Body of pancreas (tissue), 4 donors: ENCODE results near the gene CACNA1G. TPM values are rescaled to one million over a fixed set of nuclear protein-coding genes. Genes with fewer than 3 reads are reported as not detected.

Source experiments
- ATAC-seq: fragments of 150-250 bp; one replicate; pipeline ENCODE4 v1.9.1; 2016
- DNase-seq, 4 donors: peaks; one replicate each; pipeline ENCODE4 v3.0.0-alpha.2; 2019
- H3K27ac ChIP-seq, 4 donors: fragments of 200-600 bp; sonication (generic); 1 replicate in 3 of 4; 2 replicates in 1 of 4; pipeline versions ENCODE4 v1.5.1 to v1.6.1; 2016 to 2019; ENCODE audit warnings: mild to moderate bottlenecking in 1 of 4, mixed read lengths in 1 of 4, moderate library complexity in 1 of 4
- H3K27me3 ChIP-seq, 2 donors: fragments of 200-600 bp; sonication (generic); one replicate each; pipeline ENCODE4 v1.6.0; 2016; ENCODE audit warnings: mild to moderate bottlenecking in 1 of 2
- H3K36me3 ChIP-seq, 2 donors: fragments of 200-600 bp; sonication (generic); replicated peaks in 1 of 2; 2 replicates each; pipeline ENCODE4 v1.5.1; 2016; ENCODE audit warnings: low read depth in 2 of 2; ENCODE audit not compliant: insufficient read depth in 1 of 2
- H3K4me1 ChIP-seq: fragments of 200-600 bp; sonication (generic); one replicate; pipeline ENCODE4 v1.6.0; 2016
- H3K4me3 ChIP-seq, 2 donors: fragments of 200-600 bp; sonication (generic); 1 replicate in 1 of 2; 2 replicates in 1 of 2; pipeline ENCODE4 v1.5.1; 2016 to 2019
- H3K9me3 ChIP-seq, 3 donors: fragments of 200-600 bp; sonication (generic); 1 replicate in 2 of 3; 2 replicates in 1 of 3; pipeline ENCODE4 v1.5.1; 2016
- POLR2A ChIP-seq, 3 donors: fragments of 450-650 bp; IDR thresholded peaks; one replicate each; pipeline ENCODE4 v1.6.1; 2016; ENCODE audit warnings: antibody characterized with exemption in 3 of 3, mild to moderate bottlenecking in 2 of 3
- WGBS, 2 donors: methylation state at CpG; one replicate each; pipeline ENCODE4 v1.1.5; 2017; 5-methylcytosine and 5-hydroxymethylcytosine counted together
- intact Hi-C: fragments of 100-400 bp; cut with DNase I; formaldehyde crosslinking; loops from one replicate; pipeline ENCODE4 v1.15.1; 2023
- total RNA-seq, 2 donors: library from RNA; depleted of rRNA; stranded (reverse); fragments of >200 nt; gene quantifications; one replicate each; pipeline ENCODE4 v1.1.0, GENCODE V29; 2016
- TF ChIP-seq, protein P1 (sequence below), 7 experiments: fragments of 450-650 bp in 4 of 7; fragments of 200-600 bp in 3 of 7; sonication (generic) in 3 of 7; IDR thresholded peaks; one replicate each; pipeline ENCODE4 v1.5.1; 2016 to 2019; ENCODE audit warnings: antibody characterized with exemption in 7 of 7

Gene CACNA1G
- total RNA-seq, 2 donors from 2014 or later, result 0.26 to 0.33 TPM

- no peak overlapping the region for H3K4me3 ChIP-seq
- peak overlapping the region; percentile 82 to 89 (median 86) for H3K27ac ChIP-seq
- TF ChIP-seq POLR2A (IDR thresholded peaks at IDR 0.05), result no peak
- TF ChIP-seq, protein P1, sequence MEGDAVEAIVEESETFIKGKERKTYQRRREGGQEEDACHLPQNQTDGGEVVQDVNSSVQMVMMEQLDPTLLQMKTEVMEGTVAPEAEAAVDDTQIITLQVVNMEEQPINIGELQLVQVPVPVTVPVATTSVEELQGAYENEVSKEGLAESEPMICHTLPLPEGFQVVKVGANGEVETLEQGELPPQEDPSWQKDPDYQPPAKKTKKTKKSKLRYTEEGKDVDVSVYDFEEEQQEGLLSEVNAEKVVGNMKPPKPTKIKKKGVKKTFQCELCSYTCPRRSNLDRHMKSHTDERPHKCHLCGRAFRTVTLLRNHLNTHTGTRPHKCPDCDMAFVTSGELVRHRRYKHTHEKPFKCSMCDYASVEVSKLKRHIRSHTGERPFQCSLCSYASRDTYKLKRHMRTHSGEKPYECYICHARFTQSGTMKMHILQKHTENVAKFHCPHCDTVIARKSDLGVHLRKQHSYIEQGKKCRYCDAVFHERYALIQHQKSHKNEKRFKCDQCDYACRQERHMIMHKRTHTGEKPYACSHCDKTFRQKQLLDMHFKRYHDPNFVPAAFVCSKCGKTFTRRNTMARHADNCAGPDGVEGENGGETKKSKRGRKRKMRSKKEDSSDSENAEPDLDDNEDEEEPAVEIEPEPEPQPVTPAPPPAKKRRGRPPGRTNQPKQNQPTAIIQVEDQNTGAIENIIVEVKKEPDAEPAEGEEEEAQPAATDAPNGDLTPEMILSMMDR (IDR thresholded peaks at IDR 0.05), result no peak
- no peaks in the 10 kb centered on the region for H3K27me3 ChIP-seq
- no peaks in the 10 kb centered on the region for H3K36me3 ChIP-seq
- DNase-seq, result peak in 1 of 4 donors; percentile 60
- 58 to 76% methylated on average over 1 to 2 of the region's 2 CpGs for WGBS, 2 donors
- ATAC-seq, result no peak
- H3K9me3 ChIP-seq, result no peaks in the 10 kb centered on the region
- H3K4me1 ChIP-seq, result peaks cover 95% of the 10 kb centered on the region
- intact Hi-C loops, result no loop called here
Observed at GRCh38 chr17:50638606-50638965, 78.1 kb downstream of the CACNA1G start.

DNA sequence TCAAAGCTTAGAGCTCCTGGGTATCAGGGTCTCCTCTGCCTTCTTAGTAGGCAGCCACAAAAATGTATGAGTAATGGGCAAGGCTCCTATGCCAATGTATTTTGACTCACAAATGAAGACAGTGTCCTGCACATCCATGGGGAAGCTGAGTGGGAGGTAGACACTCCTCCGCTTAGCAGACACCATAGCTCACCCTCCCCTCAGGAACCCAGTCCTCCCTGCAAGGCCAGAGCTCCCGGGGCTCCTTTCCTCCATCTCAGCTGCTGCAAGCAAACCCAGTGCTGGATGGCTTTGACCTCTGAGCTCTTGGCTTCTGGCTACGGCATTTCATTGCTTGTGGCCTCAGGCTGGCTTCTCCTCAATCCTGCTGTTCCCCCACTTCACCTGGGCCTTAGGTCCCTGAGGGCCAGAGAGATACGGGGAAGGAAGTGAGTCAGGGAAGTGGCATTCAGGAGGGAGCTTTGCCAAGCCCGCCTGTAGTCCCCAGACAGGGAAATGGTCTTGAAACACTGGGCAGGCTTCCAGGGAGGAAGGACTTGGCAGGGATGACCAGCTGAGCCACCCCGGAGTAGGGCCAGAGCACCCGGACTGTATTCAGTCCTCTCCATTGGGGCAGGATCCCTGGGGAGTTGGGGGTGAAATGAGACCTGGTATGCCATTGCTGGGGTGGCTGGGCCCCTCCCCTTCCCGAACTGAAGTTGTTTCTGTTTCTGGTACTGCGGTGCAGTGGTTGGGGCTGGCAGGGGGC lies 78.6 kb downstream of the CACNA1G start:
- DNase-seq (peak; percentile 98 to 100 (median 99)), ATAC-seq (peak; percentile 85)
- Histone ChIP-seq H3K4me3 (no peak overlapping the region), H3K27me3 (no peaks in the 10 kb centered on the region), H3K36me3 (no peaks in the 10 kb centered on the region), H3K27ac (peak overlapping the region; percentile 82 to 89 (median 86)), H3K4me1 (peaks cover 94% of the 10 kb centered on the region), H3K9me3 (no peaks in the 10 kb centered on the region)
- intact Hi-C loops, result no loop called here
- peak in 1 of 3 donors; percentile 10 for TF ChIP-seq POLR2A (IDR thresholded peaks at IDR 0.05)
- TF ChIP-seq, protein P1 (IDR thresholded peaks at IDR 0.05), result no peak
- WGBS, 2 donors, result 7 to 9% methylated on average over 6 to 9 of the region's 9 CpGs

DNA sequence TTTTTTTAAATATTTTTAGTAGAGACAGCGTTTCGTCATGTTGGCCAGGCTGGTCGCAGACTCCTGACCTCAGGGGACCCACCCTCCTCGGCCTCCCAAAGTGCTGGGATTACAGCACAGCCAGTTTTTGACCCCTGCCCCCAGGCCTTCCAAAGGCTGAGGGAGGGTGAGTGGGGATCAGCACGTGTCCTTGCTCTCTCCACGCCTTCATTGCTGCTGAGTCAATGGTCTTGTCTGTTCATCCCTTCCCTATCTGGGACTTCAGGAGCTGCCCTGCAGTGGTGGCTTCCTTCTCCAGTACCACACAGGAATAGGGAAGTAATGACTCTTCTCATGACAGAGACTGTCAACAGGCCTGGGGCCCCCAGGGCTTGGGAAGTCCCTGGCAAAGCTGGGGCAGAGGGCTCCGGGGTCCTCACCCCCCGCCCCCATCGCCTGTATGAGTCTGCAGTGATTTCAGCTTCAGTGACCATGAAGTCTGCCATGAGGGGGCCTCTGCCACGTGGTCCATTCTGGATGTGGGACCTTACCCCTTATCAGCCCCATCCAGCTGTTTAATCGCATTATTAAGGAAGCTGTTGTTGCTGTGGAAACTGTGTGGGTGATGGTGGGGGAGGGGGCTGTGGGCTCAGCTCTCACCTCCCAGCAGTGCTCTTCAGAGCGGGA lies 80.3 kb downstream of the CACNA1G start:
- intact Hi-C loops, result no loop called here
- ATAC-seq (no peak), DNase-seq (no peak)
- Histone ChIP-seq H3K27me3 (no peaks in the 10 kb centered on the region), H3K27ac (peak overlapping the region; percentile 82 to 89 (median 86)), H3K4me1 (peaks cover 79% of the 10 kb centered on the region), H3K36me3 (no peaks in the 10 kb centered on the region), H3K9me3 (no peaks in the 10 kb centered on the region), H3K4me3 (no peak overlapping the region)
- WGBS, 2 donors, result 67 to 72% methylated on average over 6 to 12 of the region's 12 CpGs
- TF ChIP-seq, protein P1 (IDR thresholded peaks at IDR 0.05), result no peak
- TF ChIP-seq POLR2A (IDR thresholded peaks at IDR 0.05), result no peak

GRCh38 chr17:50641357-50641756 lies 80.8 kb downstream of the CACNA1G start:
- H3K4me3 ChIP-seq, result no peak overlapping the region
- DNase-seq (peak in 2 of 4 donors; percentile 36 to 57), ATAC-seq (no peak)
- no peak for TF ChIP-seq POLR2A (IDR thresholded peaks at IDR 0.05)
- TF ChIP-seq, protein P1 (IDR thresholded peaks at IDR 0.05), result no peak
- intact Hi-C loops, result no loop called here
- no peaks in the 10 kb centered on the region for H3K27me3 ChIP-seq
- peaks cover 75% of the 10 kb centered on the region for H3K4me1 ChIP-seq
- H3K9me3 ChIP-seq, result no peaks in the 10 kb centered on the region
- H3K27ac ChIP-seq, result peak overlapping the region; percentile 82 to 89 (median 86)
- no peaks in the 10 kb centered on the region for H3K36me3 ChIP-seq
- 29 to 44% methylated on average over 3 of the region's 3 CpGs for WGBS, 2 donors
